ENCODE data around the gene RAB35.

Gene RAB35

GRCh38 chr12:120132054-120132836, 15.7 kb upstream of the RAB35 start:
- H3K4me1 ChIP-seq (ENCODE audit: control insufficient read depth, low read depth, low read length), result no peaks in the 10 kb centered on the region
- no peak overlapping the region for H3K4me3 ChIP-seq (ENCODE audit: low read length)
- no peak overlapping the region for H2BK120ac ChIP-seq (ENCODE audit: low read depth, low read length)
- H3K79me2 ChIP-seq (ENCODE audit: control insufficient read depth, insufficient read depth, low read length), result no peaks in the 10 kb centered on the region
- H2BK15ac ChIP-seq (replicated peaks; ENCODE audit: low read depth), result no peak overlapping the region
- H3K9ac ChIP-seq (ENCODE audit: low read length), result no peak overlapping the region
- no peak overlapping the region for H3K27ac ChIP-seq (ENCODE audit: low read depth, low read length)
- H2AK5ac ChIP-seq (ENCODE audit: low read length), result no peak overlapping the region
- H3K36me3 ChIP-seq (ENCODE audit: control insufficient read depth, insufficient read depth, low read length), result peaks cover 56% of the 10 kb centered on the region
- no peak overlapping the region for H3K4ac ChIP-seq (ENCODE audit: low read depth, low read length)
- WGBS (ENCODE audit: extremely low coverage, insufficient coverage, low lambda C conversion rate), result no CpG with 5 or more reads among the region's 9 CpGs
- no peak for DNase-seq
- no peak overlapping the region for H4K5ac ChIP-seq (ENCODE audit: low read length)
- H3K4me2 ChIP-seq (ENCODE audit: low read length), result no peak overlapping the region
- no peak overlapping the region for H3K23ac ChIP-seq (ENCODE audit: low read length)
- H3K79me1 ChIP-seq (ENCODE audit: low read length), result no peaks in the 10 kb centered on the region
- no peak overlapping the region for H2BK5ac ChIP-seq (ENCODE audit: low read length)
- no peak overlapping the region for H3K18ac ChIP-seq (ENCODE audit: low read length)
- no peak overlapping the region for H4K8ac ChIP-seq (ENCODE audit: low read depth, low read length)
- no peak overlapping the region for H3K56ac ChIP-seq (ENCODE audit: low read length)
- no peaks in the 10 kb centered on the region for H3K27me3 ChIP-seq (ENCODE audit: insufficient read depth, low read length, poor library complexity)

- Histone ChIP-seq H2BK120ac (ENCODE audit: low read depth, low read length) (no peak overlapping the region), H2AK5ac (ENCODE audit: low read length) (no peak overlapping the region), H3K23ac (ENCODE audit: low read length) (no peak overlapping the region), H3K4ac (ENCODE audit: low read depth, low read length) (no peak overlapping the region), H3K79me1 (ENCODE audit: low read length) (no peaks in the 10 kb centered on the region), H3K4me2 (ENCODE audit: low read length) (no peak overlapping the region), H4K8ac (ENCODE audit: low read depth, low read length) (no peak overlapping the region), H3K27ac (ENCODE audit: low read depth, low read length) (no peak overlapping the region), H3K27me3 (ENCODE audit: insufficient read depth, low read length, poor library complexity) (no peaks in the 10 kb centered on the region), H3K56ac (ENCODE audit: low read length) (no peak overlapping the region), H4K5ac (ENCODE audit: low read length) (no peak overlapping the region), H3K36me3 (ENCODE audit: control insufficient read depth, insufficient read depth, low read length) (peaks cover 45% of the 10 kb centered on the region), H3K4me1 (ENCODE audit: control insufficient read depth, low read depth, low read length) (no peaks in the 10 kb centered on the region), H3K9ac (ENCODE audit: low read length) (no peak overlapping the region), H3K18ac (ENCODE audit: low read length) (no peak overlapping the region), H3K4me3 (ENCODE audit: low read length) (no peak overlapping the region), H2BK15ac (replicated peaks; ENCODE audit: low read depth) (no peak overlapping the region), H3K79me2 (ENCODE audit: control insufficient read depth, insufficient read depth, low read length) (no peaks in the 10 kb centered on the region), H2BK5ac (ENCODE audit: low read length) (no peak overlapping the region)
- no peak for DNase-seq
- no CpG with 5 or more reads among the region's 15 CpGs for WGBS (ENCODE audit: extremely low coverage, insufficient coverage, low lambda C conversion rate)
These were observed 14.6 kb upstream of the RAB35 start for GRCh38 chr12:120131116-120131515.

GRCh38 chr12:120130011-120130410, 13.5 kb upstream of the RAB35 start:
- no CpG with 5 or more reads among the region's 6 CpGs for WGBS (ENCODE audit: extremely low coverage, insufficient coverage, low lambda C conversion rate)
- H2BK5ac ChIP-seq (ENCODE audit: low read length), result no peak overlapping the region
- H3K36me3 ChIP-seq (ENCODE audit: control insufficient read depth, insufficient read depth, low read length), result peaks cover 43% of the 10 kb centered on the region

GRCh38 chr12:120126635-120127005, 10.1 kb upstream of the RAB35 start:
- no peak overlapping the region for H2BK120ac ChIP-seq (ENCODE audit: low read depth, low read length)
- DNase-seq, result no peak

More at GRCh38 chr12:120130011-120130410, 13.5 kb upstream of the RAB35 start:
- Histone ChIP-seq H2BK120ac (ENCODE audit: low read depth, low read length) (no peak overlapping the region), H3K23ac (ENCODE audit: low read length) (no peak overlapping the region), H3K4me1 (ENCODE audit: control insufficient read depth, low read depth, low read length) (no peaks in the 10 kb centered on the region), H3K18ac (ENCODE audit: low read length) (no peak overlapping the region), H4K5ac (ENCODE audit: low read length) (no peak overlapping the region), H3K4me3 (ENCODE audit: low read length) (no peak overlapping the region), H3K9ac (ENCODE audit: low read length) (no peak overlapping the region), H3K4me2 (ENCODE audit: low read length) (no peak overlapping the region), H4K8ac (ENCODE audit: low read depth, low read length) (no peak overlapping the region), H3K4ac (ENCODE audit: low read depth, low read length) (no peak overlapping the region), H3K27ac (ENCODE audit: low read depth, low read length) (no peak overlapping the region), H3K79me1 (ENCODE audit: low read length) (no peaks in the 10 kb centered on the region), H3K27me3 (ENCODE audit: insufficient read depth, low read length, poor library complexity) (no peaks in the 10 kb centered on the region), H2AK5ac (ENCODE audit: low read length) (no peak overlapping the region), H3K56ac (ENCODE audit: low read length) (no peak overlapping the region), H2BK15ac (replicated peaks; ENCODE audit: low read depth) (no peak overlapping the region), H3K79me2 (ENCODE audit: control insufficient read depth, insufficient read depth, low read length) (no peaks in the 10 kb centered on the region)
- no peak for DNase-seq

DNA sequence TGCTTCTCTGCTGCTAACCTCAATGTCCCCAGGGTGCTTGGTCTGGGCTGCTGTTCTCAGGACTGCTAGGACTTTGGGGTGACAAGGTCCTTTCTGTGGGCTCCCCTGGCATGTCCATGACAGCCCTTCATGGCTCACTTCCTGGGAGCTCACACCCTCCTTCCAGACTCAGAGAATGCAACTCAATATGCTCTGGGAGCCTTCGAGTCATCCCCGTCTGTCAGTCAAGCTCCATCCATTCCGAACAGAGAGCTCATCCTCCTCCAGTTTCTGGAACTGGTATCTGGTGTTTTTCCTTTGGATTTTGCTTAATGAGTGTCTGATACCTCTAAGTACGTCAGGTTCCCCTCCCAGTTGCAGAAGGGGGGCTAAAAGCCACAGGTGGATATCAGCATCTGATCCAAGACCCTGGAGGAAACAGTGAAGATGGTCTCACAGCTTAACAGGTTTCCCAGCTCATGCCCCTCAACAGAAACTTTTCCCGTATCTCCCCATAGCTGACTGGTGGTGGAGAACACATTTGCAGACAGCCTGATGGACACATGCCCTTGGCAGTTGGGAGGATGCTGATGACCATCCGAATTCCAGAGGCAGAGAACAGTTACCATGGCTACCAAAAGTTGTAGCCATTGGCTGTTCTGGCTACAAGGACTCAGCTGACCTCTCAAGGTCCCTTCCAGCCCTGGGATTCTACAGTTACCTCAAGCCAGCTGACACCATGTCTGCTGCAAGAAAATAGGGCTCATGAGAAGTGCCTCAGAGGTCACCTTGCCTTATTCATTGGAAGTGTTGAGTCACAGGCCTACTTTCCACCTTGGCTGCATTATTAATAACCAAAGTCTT, 9.5 kb upstream of the RAB35 start:
- Histone ChIP-seq H3K79me1 (ENCODE audit: low read length) (no peaks in the 10 kb centered on the region), H3K9ac (ENCODE audit: low read length) (no peak overlapping the region), H3K79me2 (ENCODE audit: control insufficient read depth, insufficient read depth, low read length) (no peaks in the 10 kb centered on the region), H3K27me3 (ENCODE audit: insufficient read depth, low read length, poor library complexity) (no peaks in the 10 kb centered on the region), H3K56ac (ENCODE audit: low read length) (no peak overlapping the region), H3K18ac (ENCODE audit: low read length) (no peak overlapping the region), H2BK15ac (replicated peaks; ENCODE audit: low read depth) (no peak overlapping the region), H2BK5ac (ENCODE audit: low read length) (no peak overlapping the region), H4K8ac (ENCODE audit: low read depth, low read length) (no peak overlapping the region), H3K4me1 (ENCODE audit: control insufficient read depth, low read depth, low read length) (no peaks in the 10 kb centered on the region), H2BK120ac (ENCODE audit: low read depth, low read length) (no peak overlapping the region), H4K5ac (ENCODE audit: low read length) (no peak overlapping the region), H3K23ac (ENCODE audit: low read length) (no peak overlapping the region), H3K4ac (ENCODE audit: low read depth, low read length) (no peak overlapping the region), H3K4me3 (ENCODE audit: low read length) (no peak overlapping the region), H3K4me2 (ENCODE audit: low read length) (no peak overlapping the region), H3K36me3 (ENCODE audit: control insufficient read depth, insufficient read depth, low read length) (peaks cover 18% of the 10 kb centered on the region), H3K27ac (ENCODE audit: low read depth, low read length) (no peak overlapping the region), H2AK5ac (ENCODE audit: low read length) (no peak overlapping the region)
- WGBS (ENCODE audit: extremely low coverage, insufficient coverage, low lambda C conversion rate), result no CpG with 5 or more reads among the region's 6 CpGs
- DNase-seq, result peak; percentile 42

More at GRCh38 chr12:120126635-120127005, 10.1 kb upstream of the RAB35 start:
- Histone ChIP-seq H3K18ac (ENCODE audit: low read length) (no peak overlapping the region), H3K23ac (ENCODE audit: low read length) (no peak overlapping the region), H3K79me1 (ENCODE audit: low read length) (no peaks in the 10 kb centered on the region), H3K4me3 (ENCODE audit: low read length) (no peak overlapping the region), H3K79me2 (ENCODE audit: control insufficient read depth, insufficient read depth, low read length) (no peaks in the 10 kb centered on the region), H2BK15ac (replicated peaks; ENCODE audit: low read depth) (no peak overlapping the region), H3K4ac (ENCODE audit: low read depth, low read length) (no peak overlapping the region), H4K8ac (ENCODE audit: low read depth, low read length) (no peak overlapping the region), H3K27me3 (ENCODE audit: insufficient read depth, low read length, poor library complexity) (no peaks in the 10 kb centered on the region), H2AK5ac (ENCODE audit: low read length) (no peak overlapping the region), H2BK5ac (ENCODE audit: low read length) (no peak overlapping the region), H3K36me3 (ENCODE audit: control insufficient read depth, insufficient read depth, low read length) (peaks cover 22% of the 10 kb centered on the region), H4K5ac (ENCODE audit: low read length) (no peak overlapping the region), H3K27ac (ENCODE audit: low read depth, low read length) (no peak overlapping the region), H3K56ac (ENCODE audit: low read length) (no peak overlapping the region), H3K4me2 (ENCODE audit: low read length) (no peak overlapping the region), H3K4me1 (ENCODE audit: control insufficient read depth, low read depth, low read length) (no peaks in the 10 kb centered on the region), H3K9ac (ENCODE audit: low read length) (no peak overlapping the region)
- WGBS (ENCODE audit: extremely low coverage, insufficient coverage, low lambda C conversion rate), result no CpG with 5 or more reads among the region's 2 CpGs
